Activated CD4-positive, alpha-beta T cell treated with anti-CD3 and anti-CD28 coated beads, Interleukin-2, amount 10 ng/mL, durations not matched to agents 7 days and 5 days (primary cell): ENCODE results near the gene HSBP1L1. TPM values are rescaled to one million over a fixed set of nuclear protein-coding genes. Genes with fewer than 3 reads are reported as not detected.

ENCODE experiments used
- CTCF ChIA-PET: fragments of 350-600 bp; sonication (Branson Sonifier 250); formaldehyde crosslinking; loops from one replicate; lab custom pipeline; 2021; ENCODE audit warnings: antibody characterized with exemption; lab: Charles Lee
- POLR2A ChIA-PET: fragments of 350-600 bp; sonication (Branson Sonifier 250); formaldehyde crosslinking; loops from one replicate; lab custom pipeline; 2021; ENCODE audit warnings: antibody characterized with exemption; lab: Charles Lee
- DNase-seq: peaks from one replicate; pipeline ENCODE4 v3.0.0-alpha.2; 2020
- H3K27ac Mint-ChIP-seq: one replicate; pipeline ENCODE4 v1.8.0; 2021; ENCODE audit warnings: mild to moderate bottlenecking, moderate library complexity, mixed read lengths
- H3K27me3 Mint-ChIP-seq: one replicate; pipeline ENCODE4 v1.8.0; 2021; ENCODE audit warnings: mixed read lengths
- H3K36me3 Mint-ChIP-seq: one replicate; pipeline ENCODE4 v1.8.0; 2021; ENCODE audit warnings: low read depth, mixed read lengths
- H3K4me1 Mint-ChIP-seq: one replicate; pipeline ENCODE4 v1.8.0; 2021; ENCODE audit warnings: mixed read lengths
- H3K4me3 Mint-ChIP-seq: one replicate; pipeline ENCODE4 v1.8.0; 2021; ENCODE audit warnings: mild to moderate bottlenecking, moderate library complexity, mixed read lengths
- H3K9me3 Mint-ChIP-seq: one replicate; pipeline ENCODE4 v1.8.0; 2021; ENCODE audit warnings: mixed read lengths
- total RNA-seq, 2 experiments: library from RNA; stranded (reverse); gene quantifications; one replicate each; pipeline ENCODE4 v1.2.3, GENCODE V29; 2021

Gene HSBP1L1
- total RNA-seq, 2 experiments from 2014 or later, result 7.2 to 11.5 TPM

DNA sequence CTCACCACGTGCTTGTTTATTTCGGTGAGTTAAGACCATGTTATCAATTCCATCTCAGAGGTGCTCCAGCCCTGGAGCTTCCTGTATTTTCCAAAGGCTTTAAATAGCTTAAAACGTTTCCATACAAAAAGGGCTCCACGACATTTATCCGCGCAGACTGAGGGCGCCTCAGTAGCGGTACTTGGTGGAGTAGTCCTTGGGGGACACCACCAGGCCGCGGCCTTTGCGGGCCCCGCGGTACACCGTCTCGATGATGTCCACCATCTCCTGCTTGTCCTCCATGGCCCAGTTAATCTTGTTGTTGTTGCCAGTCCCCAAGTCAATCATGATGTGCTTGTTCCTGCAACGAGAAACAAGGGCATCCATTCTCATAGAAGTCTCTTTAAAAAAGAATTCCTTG lies 9.1 kb downstream of the HSBP1L1 start:
- no peak overlapping the region for H3K27ac Mint-ChIP-seq
- H3K27me3 Mint-ChIP-seq, result no peaks in the 10 kb centered on the region

DNA sequence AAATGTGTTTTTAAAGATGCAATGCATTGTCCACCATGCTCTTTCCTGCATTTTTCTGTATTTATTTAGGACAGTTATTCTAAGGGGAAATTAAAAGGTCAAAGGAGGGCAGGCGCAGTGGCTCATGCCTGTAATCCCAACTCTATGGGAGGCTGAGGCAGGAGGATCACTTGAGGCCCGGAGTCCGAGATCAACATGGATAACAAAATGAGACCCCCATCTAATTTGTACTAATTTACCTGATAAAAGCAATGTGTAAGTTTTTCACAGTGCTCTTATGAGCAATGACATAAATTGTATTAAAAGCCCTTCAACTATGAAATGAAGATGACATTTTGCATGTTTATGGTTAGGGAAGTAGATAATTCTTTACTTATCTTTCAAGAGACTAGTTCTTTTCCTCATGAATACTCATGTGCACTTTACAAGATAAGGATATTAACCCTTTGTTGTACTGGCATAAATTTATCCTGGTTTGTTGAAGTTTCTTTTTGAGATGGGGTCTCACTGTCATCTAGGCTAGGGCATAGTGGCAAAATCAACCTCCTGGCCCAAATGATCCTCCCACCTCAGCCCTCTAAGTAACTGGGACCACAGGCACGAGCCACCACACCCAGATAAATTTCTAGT lies 9.7 kb downstream of the HSBP1L1 start:
- H3K4me1 Mint-ChIP-seq, result peaks cover 14% of the 10 kb centered on the region
- no peak overlapping the region for H3K4me3 Mint-ChIP-seq
- DNase-seq, result no peak
- peaks cover 35% of the 10 kb centered on the region for H3K36me3 Mint-ChIP-seq
- ChIA-PET CTCF (interaction anchor here (0.5 to 2.4 kb wide), 2 partner anchors 12 to 24 kb away, joined by 3 to 8 read pairs; no protein-coding TSS in a partner anchor), POLR2A (interaction anchor here (0.6 kb wide), 1 partner anchor 8 kb away, joined by 3 read pairs; no protein-coding TSS in a partner anchor)
- H3K27me3 Mint-ChIP-seq, result no peaks in the 10 kb centered on the region
- H3K9me3 Mint-ChIP-seq, result no peaks in the 10 kb centered on the region
- no peak overlapping the region for H3K27ac Mint-ChIP-seq

More for the DNA sequence above, 9.1 kb downstream of the HSBP1L1 start:
- POLR2A ChIA-PET, result no interaction called here
- no peaks in the 10 kb centered on the region for H3K9me3 Mint-ChIP-seq
- no peak overlapping the region for H3K4me3 Mint-ChIP-seq
- peaks cover 15% of the 10 kb centered on the region for H3K4me1 Mint-ChIP-seq
- no peak for DNase-seq
- CTCF ChIA-PET, result interaction anchor here (2.4 kb wide), 1 partner anchor 12 kb away, joined by 8 read pairs; no protein-coding TSS in a partner anchor
- peaks cover 34% of the 10 kb centered on the region for H3K36me3 Mint-ChIP-seq

DNA sequence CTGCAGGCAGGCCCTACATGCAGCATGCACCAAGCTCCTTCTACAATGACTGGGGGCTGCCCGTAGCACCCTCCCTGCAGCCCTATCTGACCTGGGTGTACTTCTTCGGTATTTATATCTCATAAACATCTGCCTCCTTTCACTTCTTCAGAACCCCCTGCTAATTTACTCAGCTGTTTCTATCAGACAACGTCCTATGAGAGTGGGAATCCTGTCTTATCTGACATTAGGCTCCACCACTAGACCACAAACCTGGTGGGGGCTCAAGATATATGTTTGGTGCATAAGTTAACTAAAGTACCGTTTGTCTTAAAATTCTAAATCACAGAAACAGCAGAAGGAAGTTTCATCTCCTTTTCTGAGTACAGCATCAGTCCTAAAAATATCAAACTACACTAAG lies 10.6 kb downstream of the HSBP1L1 start:
- Mint-ChIP-seq H3K27ac (no peak overlapping the region), H3K4me1 (peaks cover 17% of the 10 kb centered on the region), H3K36me3 (peaks cover 38% of the 10 kb centered on the region), H3K4me3 (no peak overlapping the region), H3K27me3 (no peaks in the 10 kb centered on the region), H3K9me3 (no peaks in the 10 kb centered on the region)
- ChIA-PET CTCF (interaction anchor here (2.4 kb wide), 1 partner anchor 11 kb away, joined by 8 read pairs; no protein-coding TSS in a partner anchor), POLR2A (no interaction called here)
- no peak for DNase-seq

DNA sequence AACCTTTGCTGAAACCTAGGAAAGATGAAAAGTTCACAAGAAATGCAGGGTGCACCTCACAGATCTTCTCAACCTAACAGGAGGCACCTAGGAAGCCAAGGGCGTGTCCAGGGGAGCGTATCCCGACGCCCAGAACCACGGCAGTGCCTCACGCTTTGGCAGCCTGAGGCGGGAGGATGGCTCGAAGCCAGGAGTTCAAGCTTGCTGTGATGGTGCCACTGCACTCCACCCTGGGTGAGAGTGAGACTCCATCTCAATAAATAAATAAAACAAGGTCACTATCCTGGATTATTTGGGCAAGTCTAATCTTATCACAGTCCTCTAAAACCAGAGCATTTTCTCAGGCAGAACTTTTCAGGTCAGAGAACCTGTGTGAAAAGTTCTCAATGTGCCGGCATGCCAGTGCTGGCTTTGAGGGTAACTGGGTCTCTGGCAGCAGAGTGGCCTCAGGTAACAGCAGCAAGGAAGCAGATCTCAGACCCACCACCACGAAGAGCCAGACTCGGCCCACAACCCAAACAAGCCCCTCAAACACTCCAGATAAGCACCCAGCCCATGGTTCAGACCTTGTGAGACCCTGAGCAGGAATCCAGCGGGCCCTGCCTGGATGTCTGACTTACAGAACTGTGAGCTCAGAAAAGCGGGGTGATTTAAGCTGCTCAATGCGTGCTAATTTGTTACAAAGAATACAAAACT lies 11.7 kb downstream of the HSBP1L1 start:
- Mint-ChIP-seq H3K36me3 (peaks cover 34% of the 10 kb centered on the region), H3K4me3 (no peak overlapping the region), H3K4me1 (peaks cover 24% of the 10 kb centered on the region), H3K27me3 (no peaks in the 10 kb centered on the region), H3K27ac (peak overlapping the region; percentile 41), H3K9me3 (no peaks in the 10 kb centered on the region)
- CTCF ChIA-PET, result interaction anchor here (1.0 to 1.4 kb wide), 3 partner anchors 8 to 14 kb away, joined by 3 to 5 read pairs (median 3); no protein-coding TSS in a partner anchor
- POLR2A ChIA-PET, result no interaction called here
- DNase-seq, result no peak

- H3K4me1 Mint-ChIP-seq, result peaks cover 57% of the 10 kb centered on the region
- POLR2A ChIA-PET, result no interaction called here
- H3K27ac Mint-ChIP-seq, result no peak overlapping the region
- H3K9me3 Mint-ChIP-seq, result no peaks in the 10 kb centered on the region
- H3K4me3 Mint-ChIP-seq, result no peak overlapping the region
- CTCF ChIA-PET, result interaction anchor here (1.7 kb wide), 1 partner anchor 24 kb away, joined by 5 read pairs; no protein-coding TSS in a partner anchor
- peaks cover 33% of the 10 kb centered on the region for H3K36me3 Mint-ChIP-seq
- DNase-seq, result no peak
- no peaks in the 10 kb centered on the region for H3K27me3 Mint-ChIP-seq
Measured at GRCh38 chr18:79979843-79980242, 15.4 kb downstream of the HSBP1L1 start.

- H3K36me3 Mint-ChIP-seq, result peaks cover 37% of the 10 kb centered on the region
- CTCF ChIA-PET, result interaction anchor here (1.7 kb wide), 1 partner anchor 25 kb away, joined by 5 read pairs; no protein-coding TSS in a partner anchor
Measured at GRCh38 chr18:79980585-79980984, 16.1 kb downstream of the HSBP1L1 start.

GRCh38 chr18:79982736-79983135 lies 18.3 kb downstream of the HSBP1L1 start:
- no peaks in the 10 kb centered on the region for H3K9me3 Mint-ChIP-seq
- ChIA-PET POLR2A (interaction anchor here (0.6 kb wide), 1 partner anchor 8 kb away, joined by 3 read pairs; no protein-coding TSS in a partner anchor), CTCF (interaction anchor here (0.8 to 2.7 kb wide), 2 partner anchors 15 to 25 kb away, joined by 3 to 8 read pairs; no protein-coding TSS in a partner anchor)
- no peaks in the 10 kb centered on the region for H3K27me3 Mint-ChIP-seq
- H3K36me3 Mint-ChIP-seq, result peaks cover 42% of the 10 kb centered on the region
- peak overlapping the region; percentile 74 for H3K27ac Mint-ChIP-seq
- no peak overlapping the region for H3K4me3 Mint-ChIP-seq
- peaks cover 75% of the 10 kb centered on the region for H3K4me1 Mint-ChIP-seq
- peak; percentile 43 for DNase-seq

More at GRCh38 chr18:79980585-79980984, 16.1 kb downstream of the HSBP1L1 start:
- Mint-ChIP-seq H3K4me1 (peaks cover 65% of the 10 kb centered on the region), H3K4me3 (no peak overlapping the region), H3K27ac (no peak overlapping the region), H3K9me3 (no peaks in the 10 kb centered on the region), H3K27me3 (no peaks in the 10 kb centered on the region)
- DNase-seq, result no peak
- POLR2A ChIA-PET, result no interaction called here

DNA sequence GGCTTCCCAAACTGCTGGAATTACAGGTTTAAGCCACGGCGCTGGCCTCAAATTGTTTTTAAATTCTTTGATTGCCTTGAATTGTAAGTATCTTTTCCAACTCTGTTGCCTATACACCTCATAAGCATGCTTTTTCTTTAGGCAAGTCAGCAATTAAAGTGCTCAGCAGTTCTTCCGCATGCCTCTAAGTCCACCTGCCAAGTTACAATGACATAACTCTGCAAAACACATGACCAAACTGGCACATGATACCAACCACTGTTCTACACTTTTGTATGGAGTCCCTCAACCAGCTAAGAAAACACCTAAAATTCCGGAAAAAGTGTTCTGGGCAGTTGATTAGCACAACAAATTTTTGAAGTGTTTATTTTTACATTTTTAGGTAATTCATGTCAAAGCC lies 18.8 kb downstream of the HSBP1L1 start:
- no peak overlapping the region for H3K4me3 Mint-ChIP-seq
- ChIA-PET POLR2A (no interaction called here), CTCF (interaction anchor here (0.8 to 2.7 kb wide), 3 partner anchors 16 to 53 kb away, joined by 3 to 8 read pairs (median 3); no protein-coding TSS in a partner anchor)
- peaks cover 72% of the 10 kb centered on the region for H3K4me1 Mint-ChIP-seq
- no peak for DNase-seq
- no peaks in the 10 kb centered on the region for H3K27me3 Mint-ChIP-seq
- peak overlapping the region; percentile 74 for H3K27ac Mint-ChIP-seq
- H3K36me3 Mint-ChIP-seq, result peaks cover 38% of the 10 kb centered on the region
- H3K9me3 Mint-ChIP-seq, result no peaks in the 10 kb centered on the region

- H3K27ac Mint-ChIP-seq, result peak overlapping the region; percentile 26
- DNase-seq, result no peak
- no peaks in the 10 kb centered on the region for H3K9me3 Mint-ChIP-seq
- no peaks in the 10 kb centered on the region for H3K27me3 Mint-ChIP-seq
- H3K4me3 Mint-ChIP-seq, result no peak overlapping the region
- peaks cover 38% of the 10 kb centered on the region for H3K36me3 Mint-ChIP-seq
- ChIA-PET CTCF (interaction anchor here (1.5 to 2.7 kb wide), 3 partner anchors 13 to 52 kb away, joined by 3 to 8 read pairs (median 4); no protein-coding TSS in a partner anchor), POLR2A (no interaction called here)
- H3K4me1 Mint-ChIP-seq, result peaks cover 72% of the 10 kb centered on the region
Measured at GRCh38 chr18:79983793-79984192, 19.4 kb downstream of the HSBP1L1 start.

DNA sequence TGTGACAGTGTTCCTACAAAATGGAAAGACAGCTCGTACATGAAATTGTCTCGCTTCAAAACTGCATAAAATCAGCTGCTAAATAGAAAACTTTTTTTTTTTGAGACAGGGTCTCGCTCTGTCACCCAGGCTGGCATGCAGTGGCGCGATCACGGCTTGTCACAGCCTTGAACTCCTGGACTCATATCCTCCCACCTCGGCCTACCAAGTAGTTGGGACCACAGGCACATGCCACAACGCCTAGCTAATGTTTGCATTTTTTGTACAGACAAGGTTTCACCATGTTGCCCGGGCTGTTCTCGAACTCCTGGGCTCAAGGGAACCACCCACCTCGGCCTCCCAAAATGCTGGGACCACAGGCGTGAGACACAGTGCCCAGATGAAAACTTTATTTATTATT lies 20.7 kb downstream of the HSBP1L1 start:
- Mint-ChIP-seq H3K27me3 (no peaks in the 10 kb centered on the region), H3K36me3 (peaks cover 30% of the 10 kb centered on the region), H3K9me3 (no peaks in the 10 kb centered on the region), H3K4me1 (peaks cover 67% of the 10 kb centered on the region), H3K4me3 (no peak overlapping the region), H3K27ac (no peak overlapping the region)
- no peak for DNase-seq
- POLR2A ChIA-PET, result no interaction called here
- CTCF ChIA-PET, result interaction anchor here (0.6 to 2.9 kb wide), 10 partner anchors 11 to 174 kb away, joined by 3 to 8 read pairs (median 4); no protein-coding TSS in a partner anchor

GRCh38 chr18:79986726-79987125 lies 22.3 kb downstream of the HSBP1L1 start:
- peaks cover 58% of the 10 kb centered on the region for H3K4me1 Mint-ChIP-seq
- DNase-seq, result no peak
- no peaks in the 10 kb centered on the region for H3K27me3 Mint-ChIP-seq
- H3K9me3 Mint-ChIP-seq, result no peaks in the 10 kb centered on the region
- H3K4me3 Mint-ChIP-seq, result peak overlapping the region; percentile 92
- peaks cover 27% of the 10 kb centered on the region for H3K36me3 Mint-ChIP-seq
- H3K27ac Mint-ChIP-seq, result peak overlapping the region; percentile 89
- ChIA-PET POLR2A (no interaction called here), CTCF (interaction anchor here (0.5 to 2.9 kb wide), 4 partner anchors 10 to 590 kb away, joined by 3 to 8 read pairs (median 4); no protein-coding TSS in a partner anchor)

- Mint-ChIP-seq H3K36me3 (peaks cover 20% of the 10 kb centered on the region), H3K4me1 (peaks cover 50% of the 10 kb centered on the region), H3K27me3 (no peaks in the 10 kb centered on the region), H3K9me3 (no peaks in the 10 kb centered on the region), H3K4me3 (peak overlapping the region; percentile 92), H3K27ac (peak overlapping the region; percentile 89)
- DNase-seq, result no peak
- CTCF ChIA-PET, result interaction anchor here (0.8 to 2.9 kb wide), 3 partner anchors 13 to 46 kb away, joined by 3 to 8 read pairs (median 3); no protein-coding TSS in a partner anchor
- POLR2A ChIA-PET, result no interaction called here
Measured at GRCh38 chr18:79987566-79987965, 23.1 kb downstream of the HSBP1L1 start.
